ENCODE measurements around the gene PABPN1. TPM values are rescaled to one million over a fixed set of nuclear protein-coding genes. Genes with fewer than 3 reads are reported as not detected.

The PABPN1 gene, protein sequence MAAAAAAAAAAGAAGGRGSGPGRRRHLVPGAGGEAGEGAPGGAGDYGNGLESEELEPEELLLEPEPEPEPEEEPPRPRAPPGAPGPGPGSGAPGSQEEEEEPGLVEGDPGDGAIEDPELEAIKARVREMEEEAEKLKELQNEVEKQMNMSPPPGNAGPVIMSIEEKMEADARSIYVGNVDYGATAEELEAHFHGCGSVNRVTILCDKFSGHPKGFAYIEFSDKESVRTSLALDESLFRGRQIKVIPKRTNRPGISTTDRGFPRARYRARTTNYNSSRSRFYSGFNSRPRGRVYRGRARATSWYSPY
- total RNA-seq, result 76.5 and 86.2 TPM in 2 replicates

DNA sequence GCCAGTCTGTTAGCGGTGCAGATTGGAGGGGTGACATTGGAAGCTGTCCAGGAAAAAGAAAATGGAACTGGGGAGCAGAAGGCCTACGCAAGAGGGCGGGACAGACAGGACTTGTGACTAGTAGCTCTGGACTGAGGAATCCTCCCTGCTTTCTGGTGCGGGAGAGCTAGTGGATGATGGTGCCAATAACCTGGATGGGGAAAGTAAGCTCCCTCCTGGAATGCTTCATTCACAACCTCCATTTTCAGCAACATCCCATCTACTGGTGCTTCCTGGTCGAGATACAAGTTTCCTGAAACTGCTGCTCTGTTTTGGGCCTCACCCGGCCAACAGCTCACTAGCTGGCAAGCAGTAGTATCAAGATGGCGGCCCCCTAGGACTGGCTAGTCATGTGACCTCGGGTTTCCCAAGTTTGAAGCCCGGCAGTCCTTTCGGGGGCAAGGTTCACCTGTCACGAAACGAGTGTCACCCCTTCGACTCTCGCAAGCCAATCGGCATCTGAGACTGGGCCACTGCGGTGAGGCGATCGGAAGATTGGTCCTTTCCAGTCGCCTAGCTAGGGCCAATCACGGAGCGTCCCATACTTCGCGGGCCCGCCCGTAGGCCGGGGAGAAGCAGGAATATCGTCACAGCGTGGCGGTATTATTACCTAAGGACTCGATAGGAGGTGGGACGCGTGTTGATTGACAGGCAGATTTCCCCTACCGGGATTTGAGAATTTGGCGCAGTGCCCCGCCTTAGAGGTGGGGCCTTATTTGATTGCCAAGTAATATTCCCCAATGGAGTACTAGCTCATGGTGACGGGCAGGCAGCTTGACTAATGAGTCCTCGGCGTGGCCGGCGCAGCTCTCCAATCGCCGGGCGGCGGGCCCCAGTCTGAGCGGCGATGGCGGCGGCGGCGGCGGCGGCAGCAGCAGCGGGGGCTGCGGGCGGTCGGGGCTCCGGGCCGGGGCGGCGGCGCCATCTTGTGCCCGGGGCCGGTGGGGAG is at the start of gene PABPN1:
TSS of gene PABPN1 (plus strand) at position 874 of the 988 bp plus-strand sequence. CDS start at position 887, 13 bp downstream.

DNA sequence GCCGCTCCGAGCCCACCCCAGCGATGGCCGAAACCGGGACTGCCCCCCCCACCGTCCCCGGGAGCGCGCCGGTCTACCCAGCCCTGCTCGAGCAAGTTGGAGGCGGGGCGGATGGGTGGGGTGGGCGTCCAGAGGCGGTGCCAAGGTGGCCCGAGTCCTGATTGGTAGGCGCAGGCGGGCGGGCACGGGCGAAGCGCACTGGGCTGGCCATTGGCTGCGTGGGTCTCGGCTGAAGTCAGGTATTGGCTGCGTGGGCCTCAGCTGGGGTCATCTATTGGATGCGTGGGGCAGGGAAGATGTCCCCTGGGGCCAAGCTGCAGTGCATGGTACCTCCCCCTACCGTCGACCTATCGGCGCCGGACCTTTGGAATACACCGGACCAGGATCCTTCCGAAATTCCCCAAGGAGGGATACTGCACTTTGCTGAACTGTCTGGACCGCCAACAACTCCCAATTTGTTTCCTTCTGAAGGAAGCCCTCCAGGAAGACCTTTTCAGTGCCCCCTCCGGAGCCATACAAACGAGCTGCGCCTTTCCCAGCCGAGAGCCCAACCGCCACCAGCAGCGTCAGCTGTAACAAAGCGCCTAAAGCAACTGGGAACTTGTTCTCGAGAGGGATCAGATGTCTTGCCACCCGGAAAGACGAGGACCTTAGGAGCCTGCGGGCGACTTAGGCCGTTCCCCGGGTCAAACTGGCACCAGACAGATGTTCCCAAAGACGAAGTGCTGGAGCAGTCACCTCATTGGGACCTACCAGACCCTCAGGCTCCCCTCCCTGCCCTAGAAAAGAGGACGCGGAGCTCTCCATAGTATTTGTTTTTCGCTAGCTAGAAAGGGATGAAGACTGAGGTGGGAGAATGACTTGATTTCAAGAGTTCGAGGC is 35.0 kb upstream of the PABPN1 start, which contains the start of gene HOMEZ:
TSS of gene HOMEZ (minus strand) at position 113 of the 882 bp plus-strand sequence. CDS start 180 bp downstream, outside the sequence.

DNA sequence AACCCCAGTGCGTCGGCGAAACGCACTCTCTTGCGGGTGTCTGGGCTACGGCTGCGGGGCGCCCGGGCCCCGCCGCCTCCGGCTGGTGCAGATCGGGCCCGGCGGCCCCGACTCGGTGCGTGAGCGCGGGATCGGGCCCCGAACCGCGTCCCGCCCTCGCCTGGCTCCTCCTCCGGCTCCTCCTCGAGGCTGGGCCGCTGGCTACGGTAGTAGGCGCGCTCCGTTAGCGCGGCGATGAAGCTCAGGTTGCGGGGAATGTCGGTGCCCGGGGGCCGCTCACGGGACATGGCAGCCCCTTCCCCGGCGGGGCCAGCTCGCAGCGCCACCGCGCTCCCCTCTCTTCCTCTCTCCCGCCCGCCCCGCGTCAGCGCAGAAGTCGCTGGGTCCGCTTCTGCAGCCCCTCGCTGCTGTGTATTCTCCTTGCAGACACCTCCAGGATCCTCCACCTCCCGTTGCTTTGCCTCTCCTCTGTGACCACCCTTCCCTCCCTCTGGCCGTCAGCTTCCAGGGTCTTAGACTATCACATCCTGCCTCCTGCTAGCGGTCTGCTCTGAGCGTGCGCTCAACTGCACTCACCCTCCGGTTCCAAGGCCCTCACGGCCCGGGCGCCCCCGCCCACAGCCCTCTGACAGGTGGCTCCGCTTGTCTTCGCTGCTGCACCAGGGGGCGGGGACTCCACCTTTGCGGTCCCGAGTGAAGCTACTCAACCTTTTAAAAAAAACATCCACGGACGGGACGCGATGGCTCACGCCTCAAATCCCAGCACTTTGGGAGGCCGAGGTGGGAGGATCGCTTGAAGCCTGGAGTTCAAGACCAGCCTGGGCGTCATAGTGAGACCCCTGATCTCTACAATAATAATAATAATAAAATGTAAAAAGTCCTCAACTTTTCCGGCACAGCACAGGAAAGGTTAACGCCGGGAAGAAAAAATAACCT is 18.7 kb upstream of the PABPN1 start, which contains the start of gene PPP1R3E:
TSS of gene PPP1R3E (minus strand) at position 570 of the 936 bp plus-strand sequence. CDS start at position 287, 283 bp downstream.

DNA sequence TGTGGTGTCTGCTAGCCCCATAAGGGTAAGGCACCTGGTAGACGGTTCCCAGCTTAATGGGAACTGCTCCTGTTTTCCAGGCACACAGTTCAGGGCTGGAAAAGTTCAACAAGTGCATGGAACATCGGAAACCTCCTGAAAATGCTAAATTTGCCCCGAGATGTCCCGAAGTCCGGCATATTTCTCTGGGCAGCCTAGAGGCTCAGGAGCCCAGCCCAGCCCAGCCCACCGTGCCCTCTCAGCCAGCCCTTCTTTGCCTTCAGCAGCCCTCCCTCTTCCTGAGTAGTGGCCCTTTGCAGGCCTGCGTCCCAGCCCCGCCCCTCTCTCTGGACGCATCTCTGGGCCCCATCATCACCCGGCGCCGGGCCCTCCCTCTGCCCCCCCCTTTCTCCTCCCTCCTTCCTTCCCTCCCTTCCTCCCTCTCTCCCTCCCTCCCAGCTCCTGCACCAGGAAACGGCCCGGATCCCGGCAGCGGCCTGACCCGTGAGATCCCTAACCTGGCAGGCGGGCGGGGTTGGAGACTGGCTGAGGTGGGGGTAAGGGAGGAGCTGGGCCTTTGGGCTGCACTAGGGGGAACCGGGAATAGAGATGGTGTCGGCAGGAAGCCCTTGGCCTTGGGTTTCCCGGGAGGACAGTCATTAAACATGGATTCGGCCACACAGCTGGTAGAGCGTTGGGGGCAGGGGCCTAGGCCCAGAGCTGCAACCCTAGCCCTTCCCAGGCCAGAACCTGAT is 14.7 kb upstream of the PABPN1 start, which contains the start of gene BCL2L2:
TSS of gene BCL2L2 (plus strand) at position 422 of the 734 bp plus-strand sequence. CDS start 935 bp downstream, outside the sequence.

DNA sequence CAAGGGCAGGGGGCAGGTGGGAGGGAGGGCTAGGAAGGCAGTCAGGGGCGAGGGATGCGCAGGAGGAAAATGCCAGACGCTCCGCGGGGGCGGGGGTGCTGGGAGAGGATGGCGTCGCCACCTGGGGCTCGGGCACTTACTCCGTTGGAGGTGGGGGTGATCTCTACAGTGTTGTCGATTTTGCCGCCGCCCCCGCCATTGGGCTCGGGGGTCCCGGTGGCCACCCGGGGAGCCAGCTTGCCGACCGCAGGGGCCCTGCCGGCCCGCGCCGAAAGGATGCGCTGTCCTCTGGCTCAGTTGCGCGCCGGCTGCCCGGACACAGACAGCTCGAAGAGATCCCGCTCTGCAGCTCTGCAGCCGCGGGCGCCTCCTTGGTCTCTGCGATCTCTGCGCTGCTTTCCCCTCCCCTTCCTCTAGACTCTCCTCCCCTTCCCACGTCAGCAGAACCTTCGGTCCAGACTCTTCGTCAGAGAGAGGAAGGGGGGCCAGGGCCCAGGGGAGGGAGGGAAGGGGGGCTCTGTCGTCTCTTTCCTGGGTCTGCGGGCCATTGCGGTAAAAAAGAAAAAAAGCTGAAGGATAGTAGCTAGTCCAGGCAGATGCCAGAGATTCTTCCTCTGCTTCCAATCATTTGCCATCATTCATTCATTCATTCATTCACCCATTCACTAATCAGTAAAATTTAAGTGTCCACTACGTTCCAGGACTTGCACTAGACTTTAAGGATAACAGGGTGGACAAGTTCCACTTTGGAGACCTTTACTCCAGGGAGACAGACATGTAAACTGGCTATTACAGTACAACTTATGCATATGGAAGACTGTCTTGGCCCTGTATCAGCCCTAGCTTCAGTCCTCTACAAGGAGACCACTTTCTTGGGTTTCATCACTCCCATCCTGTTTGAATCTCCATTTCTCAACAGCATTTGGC is 31.5 kb downstream of the PABPN1 start, which contains the start of gene SLC22A17:
TSS of gene SLC22A17 (minus strand) at position 382 of the 927 bp plus-strand sequence.

DNA sequence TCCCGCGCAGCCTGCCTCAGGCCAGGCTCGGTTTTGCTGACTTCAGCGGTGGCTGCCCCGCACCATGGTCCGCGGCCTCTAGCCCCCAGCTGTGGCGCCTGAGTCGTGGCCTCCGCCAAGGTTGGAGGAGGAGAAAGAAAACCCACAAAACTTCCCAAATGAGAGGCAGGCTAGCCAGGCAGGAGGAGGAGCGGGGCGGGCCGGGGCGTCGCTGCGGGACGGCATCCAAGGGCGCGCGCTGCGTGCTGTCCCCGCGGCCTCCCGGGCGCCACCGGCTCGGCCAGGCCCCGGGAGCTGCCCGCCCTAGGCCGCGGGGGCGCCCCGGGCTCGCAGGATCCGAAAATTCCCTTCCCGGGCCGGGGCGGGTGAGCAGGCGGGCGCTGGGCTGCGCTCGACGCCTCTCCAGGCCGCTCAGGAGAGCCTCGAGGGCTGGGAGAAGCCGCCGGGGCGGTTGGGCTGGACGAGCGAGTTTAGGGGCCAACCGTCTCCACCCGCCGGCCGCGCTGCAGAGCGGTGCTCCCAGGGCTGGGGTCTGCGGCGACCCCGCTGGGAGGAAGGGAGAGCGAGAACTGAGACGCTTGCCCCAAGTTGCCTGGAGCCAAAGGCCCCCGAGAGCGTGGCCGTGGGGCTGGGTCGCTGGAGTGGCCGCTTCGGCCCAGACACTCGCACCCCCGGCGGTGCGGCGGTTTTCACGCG is 43.9 kb downstream of the PABPN1 start, which contains the start of gene EFS:
TSS of gene EFS (minus strand) at position 137 of the 696 bp plus-strand sequence. CDS start 147 bp downstream, outside the sequence.

DNA sequence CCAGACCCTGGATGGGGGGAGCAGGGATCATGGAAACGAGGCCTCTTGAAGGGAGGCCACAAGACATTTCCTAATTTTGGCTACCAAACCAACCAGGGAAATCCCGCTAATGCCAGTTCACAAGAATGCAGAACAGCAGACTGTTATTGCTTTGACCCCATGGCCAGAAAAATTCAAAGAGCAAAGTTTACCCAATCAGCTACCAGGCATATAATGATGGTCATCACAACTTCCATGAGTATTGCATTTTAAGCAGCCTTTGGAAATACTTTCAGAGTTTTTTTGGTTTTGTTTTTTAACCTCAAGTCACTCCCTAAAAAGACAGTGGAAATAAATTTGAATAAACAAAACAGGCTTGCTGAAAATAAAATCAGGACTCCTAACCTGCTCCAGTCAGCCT is 51.3 kb downstream of the PABPN1 start, which contains the start of gene IL25:
TSS of gene IL25 (plus strand) at position 301 of the 400 bp plus-strand sequence.

Other genes with a start within 250 kb of the PABPN1 start
- 84.0 and 90.5 TPM in 2 replicates for gene ACIN1, start 226.3 kb upstream of the PABPN1 start, total RNA-seq
- gene C14orf119, start 226.0 kb upstream of the PABPN1 start, total RNA-seq, result 67.8 and 72.4 TPM in 2 replicates
- gene CIROP, start 216.5 kb upstream of the PABPN1 start, total RNA-seq, result 1.7 TPM in 2 replicates
- not detected in 2 replicates for gene CEBPE, start 202.2 kb upstream of the PABPN1 start, total RNA-seq
- 14.7 and 24.8 TPM in 2 replicates for gene SLC7A8, start 137.8 kb upstream of the PABPN1 start, total RNA-seq
- gene RNF212B, start 83.5 kb upstream of the PABPN1 start, total RNA-seq, result not detected in 2 replicates
- gene HOMEZ, start 35.3 kb upstream of the PABPN1 start, total RNA-seq, result 4.2 and 8.6 TPM in 2 replicates
- gene PPP1R3E, start 18.6 kb upstream of the PABPN1 start, total RNA-seq, result 5.3 and 5.5 TPM in 2 replicates
- gene BCL2L2, start 14.6 kb upstream of the PABPN1 start, total RNA-seq, result 20.7 and 21.0 TPM in 2 replicates
- 7.4 and 28.0 TPM in 2 replicates for gene SLC22A17, start 31.4 kb downstream of the PABPN1 start, total RNA-seq
- 1.7 and 4.8 TPM in 2 replicates for gene EFS, start 43.7 kb downstream of the PABPN1 start, total RNA-seq
- not detected in 2 replicates for gene IL25, start 51.4 kb downstream of the PABPN1 start, total RNA-seq
- gene CMTM5, start 55.6 kb downstream of the PABPN1 start, total RNA-seq, result 0.44 and 0.50 TPM in 2 replicates
- gene MYH6, start 86.8 kb downstream of the PABPN1 start, total RNA-seq, result not detected in 2 replicates
- gene MYH7, start 114.2 kb downstream of the PABPN1 start, total RNA-seq, result not detected in 2 replicates
- gene NGDN, start 148.2 kb downstream of the PABPN1 start, total RNA-seq, result 35.1 and 62.0 TPM in 2 replicates
- gene ZFHX2, start 230.3 kb downstream of the PABPN1 start, total RNA-seq, result 0.15 and 0.66 TPM in 2 replicates
- 15.3 and 35.7 TPM in 2 replicates for gene THTPA, start 234.8 kb downstream of the PABPN1 start, total RNA-seq
- gene AP1G2, start 246.3 kb downstream of the PABPN1 start, total RNA-seq, result 10.5 and 17.2 TPM in 2 replicates

Data from smooth muscle cell of trachea (primary cell).